ENCODE data around the gene NELFB. TPM values are rescaled to one million over a fixed set of nuclear protein-coding genes. Genes with fewer than 3 reads are reported as not detected.

NELFB gene
- total and polyA plus RNA-seq, 9 of the 15 experiments (the other 6 are each of a cell fraction or from before 2014, with no cell fraction given) = 0.24 to 84.0 (median 29.7) TPM

DNA sequence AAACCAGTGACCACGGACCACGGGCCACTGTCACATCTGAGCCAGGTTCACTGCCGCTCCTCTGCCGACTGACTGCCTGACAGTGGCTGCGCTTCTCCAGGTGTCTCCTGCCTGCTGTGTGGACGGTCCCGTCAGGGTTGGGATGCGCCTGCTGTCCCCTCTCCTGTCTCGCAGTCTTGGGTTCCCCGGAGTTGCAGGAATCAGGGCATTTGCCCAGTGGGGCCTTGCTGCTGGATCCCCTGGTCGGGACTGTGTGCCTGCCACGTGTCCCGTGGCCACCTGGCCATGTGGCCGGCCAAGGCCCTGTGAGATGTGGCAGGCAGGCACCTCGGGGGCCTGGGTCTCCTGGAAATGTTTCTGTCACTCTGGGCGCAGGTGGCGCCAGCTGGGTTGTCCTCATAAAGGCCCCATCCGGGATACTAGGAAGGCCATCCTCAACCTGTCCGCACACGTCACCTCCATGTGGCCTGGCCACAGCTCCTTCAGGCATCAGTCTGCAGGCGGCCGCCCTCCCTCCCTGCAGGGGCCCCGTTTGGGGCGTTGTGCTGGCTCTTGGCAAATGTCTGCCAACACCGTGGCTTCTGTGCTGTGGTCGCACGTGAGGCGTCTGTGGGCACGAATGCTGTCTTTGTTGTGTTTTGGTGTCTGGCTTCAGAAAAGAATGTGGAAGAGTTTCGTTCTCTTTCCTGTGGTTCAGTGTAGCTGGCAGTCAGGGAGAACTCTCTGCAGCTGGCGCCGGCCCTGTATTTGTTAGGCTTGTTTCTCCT, 16.0 kb downstream of the NELFB start:
- H3K4me3 ChIP-seq = no peak overlapping the region
- no peak overlapping the region for H3K27ac ChIP-seq (ENCODE audit: extremely low read depth, low read depth, low read length)
- H3K27me3 ChIP-seq (ENCODE audit: control insufficient read depth in 2 of 2, insufficient read depth in 2 of 2, low read length in 2 of 2) = no peaks in the 10 kb centered on the region
- in situ Hi-C loops (cut with MboI) (no loop called here), intact Hi-C loops (cut with micrococcal nuclease) (no loop called here)
- CTCF ChIA-PET (ENCODE audit: low intra/inter-chr PET ratio) = no interaction called here
- no peak for DNase-seq (ENCODE audit: extremely low read depth in 1 of 4, low spot score in 3 of 4)
- H3K9me1 ChIP-seq (ENCODE audit: control insufficient read depth, insufficient read depth, low read length) = no peaks in the 10 kb centered on the region
- H4K20me1 ChIP-seq (replicated peaks; ENCODE audit: control insufficient read depth, insufficient read depth, low read length) = no peaks in the 10 kb centered on the region
- H2AFZ ChIP-seq (ENCODE audit: low read depth, low read length) = no peak overlapping the region
- FAIRE-seq = no peak
- H3K9ac ChIP-seq (ENCODE audit: insufficient read depth in 1 of 2, low read depth in 2 of 2, low read length in 2 of 2) = peak overlapping the region in 1 of 2 experiments; percentile 61; a peak in 1 of 4 replicates
- H3K36me3 ChIP-seq (ENCODE audit: control insufficient read depth, insufficient read depth, low read length) = peaks cover 65% of the 10 kb centered on the region
- H3K4me1 ChIP-seq (replicated peaks in 1 of 2; ENCODE audit: control insufficient read depth in 2 of 2, insufficient read depth in 2 of 2, low read length in 2 of 2) = peaks cover 26 to 81% of the 10 kb centered on the region in 2 experiments
- TF ChIP-seq MTA2 (IDR thresholded peaks at IDR 0.05; ENCODE audit: low read depth) = no peak
- TF ChIP-seq, protein P1, sequence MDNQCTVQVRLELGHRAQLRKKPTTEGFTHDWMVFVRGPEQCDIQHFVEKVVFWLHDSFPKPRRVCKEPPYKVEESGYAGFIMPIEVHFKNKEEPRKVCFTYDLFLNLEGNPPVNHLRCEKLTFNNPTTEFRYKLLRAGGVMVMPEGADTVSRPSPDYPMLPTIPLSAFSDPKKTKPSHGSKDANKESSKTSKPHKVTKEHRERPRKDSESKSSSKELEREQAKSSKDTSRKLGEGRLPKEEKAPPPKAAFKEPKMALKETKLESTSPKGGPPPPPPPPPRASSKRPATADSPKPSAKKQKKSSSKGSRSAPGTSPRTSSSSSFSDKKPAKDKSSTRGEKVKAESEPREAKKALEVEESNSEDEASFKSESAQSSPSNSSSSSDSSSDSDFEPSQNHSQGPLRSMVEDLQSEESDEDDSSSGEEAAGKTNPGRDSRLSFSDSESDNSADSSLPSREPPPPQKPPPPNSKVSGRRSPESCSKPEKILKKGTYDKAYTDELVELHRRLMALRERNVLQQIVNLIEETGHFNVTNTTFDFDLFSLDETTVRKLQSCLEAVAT (IDR thresholded peaks at IDR 0.05) = no peak
- TF ChIP-seq, protein P2, sequence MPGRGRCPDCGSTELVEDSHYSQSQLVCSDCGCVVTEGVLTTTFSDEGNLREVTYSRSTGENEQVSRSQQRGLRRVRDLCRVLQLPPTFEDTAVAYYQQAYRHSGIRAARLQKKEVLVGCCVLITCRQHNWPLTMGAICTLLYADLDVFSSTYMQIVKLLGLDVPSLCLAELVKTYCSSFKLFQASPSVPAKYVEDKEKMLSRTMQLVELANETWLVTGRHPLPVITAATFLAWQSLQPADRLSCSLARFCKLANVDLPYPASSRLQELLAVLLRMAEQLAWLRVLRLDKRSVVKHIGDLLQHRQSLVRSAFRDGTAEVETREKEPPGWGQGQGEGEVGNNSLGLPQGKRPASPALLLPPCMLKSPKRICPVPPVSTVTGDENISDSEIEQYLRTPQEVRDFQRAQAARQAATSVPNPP (IDR thresholded peaks at IDR 0.05; ENCODE audit: borderline replicate concordance, insufficient read depth, insufficient read length) = no peak
- no peak for TF ChIP-seq ELF1 (tag; IDR thresholded peaks at IDR 0.05)
- TF ChIP-seq, protein P3, sequence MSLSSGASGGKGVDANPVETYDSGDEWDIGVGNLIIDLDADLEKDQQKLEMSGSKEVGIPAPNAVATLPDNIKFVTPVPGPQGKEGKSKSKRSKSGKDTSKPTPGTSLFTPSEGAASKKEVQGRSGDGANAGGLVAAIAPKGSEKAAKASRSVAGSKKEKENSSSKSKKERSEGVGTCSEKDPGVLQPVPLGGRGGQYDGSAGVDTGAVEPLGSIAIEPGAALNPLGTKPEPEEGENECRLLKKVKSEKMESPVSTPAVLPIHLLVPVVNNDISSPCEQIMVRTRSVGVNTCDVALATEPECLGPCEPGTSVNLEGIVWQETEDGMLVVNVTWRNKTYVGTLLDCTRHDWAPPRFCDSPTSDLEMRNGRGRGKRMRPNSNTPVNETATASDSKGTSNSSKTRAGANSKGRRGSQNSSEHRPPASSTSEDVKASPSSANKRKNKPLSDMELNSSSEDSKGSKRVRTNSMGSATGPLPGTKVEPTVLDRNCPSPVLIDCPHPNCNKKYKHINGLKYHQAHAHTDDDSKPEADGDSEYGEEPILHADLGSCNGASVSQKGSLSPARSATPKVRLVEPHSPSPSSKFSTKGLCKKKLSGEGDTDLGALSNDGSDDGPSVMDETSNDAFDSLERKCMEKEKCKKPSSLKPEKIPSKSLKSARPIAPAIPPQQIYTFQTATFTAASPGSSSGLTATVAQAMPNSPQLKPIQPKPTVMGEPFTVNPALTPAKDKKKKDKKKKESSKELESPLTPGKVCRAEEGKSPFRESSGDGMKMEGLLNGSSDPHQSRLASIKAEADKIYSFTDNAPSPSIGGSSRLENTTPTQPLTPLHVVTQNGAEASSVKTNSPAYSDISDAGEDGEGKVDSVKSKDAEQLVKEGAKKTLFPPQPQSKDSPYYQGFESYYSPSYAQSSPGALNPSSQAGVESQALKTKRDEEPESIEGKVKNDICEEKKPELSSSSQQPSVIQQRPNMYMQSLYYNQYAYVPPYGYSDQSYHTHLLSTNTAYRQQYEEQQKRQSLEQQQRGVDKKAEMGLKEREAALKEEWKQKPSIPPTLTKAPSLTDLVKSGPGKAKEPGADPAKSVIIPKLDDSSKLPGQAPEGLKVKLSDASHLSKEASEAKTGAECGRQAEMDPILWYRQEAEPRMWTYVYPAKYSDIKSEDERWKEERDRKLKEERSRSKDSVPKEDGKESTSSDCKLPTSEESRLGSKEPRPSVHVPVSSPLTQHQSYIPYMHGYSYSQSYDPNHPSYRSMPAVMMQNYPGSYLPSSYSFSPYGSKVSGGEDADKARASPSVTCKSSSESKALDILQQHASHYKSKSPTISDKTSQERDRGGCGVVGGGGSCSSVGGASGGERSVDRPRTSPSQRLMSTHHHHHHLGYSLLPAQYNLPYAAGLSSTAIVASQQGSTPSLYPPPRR (CRISPR knock-in tag; IDR thresholded peaks at IDR 0.05; ENCODE audit: borderline replicate concordance) = no peak
- TF ChIP-seq SRSF9 (IDR thresholded peaks at IDR 0.05; ENCODE audit: borderline replicate concordance, low read depth, low read length) = no peak
- peak; percentile 56; the same call in 1 of the 2 replicates for TF ChIP-seq POLR2G (IDR thresholded peaks at IDR 0.05; ENCODE audit: low read depth, low read length)
- no peak overlapping the region for H3K4me2 ChIP-seq (ENCODE audit: insufficient read depth, low read length)
- POLR2A ChIA-PET = interaction anchor here (0.6 kb wide), 1 partner anchor 11 kb away, joined by 3 read pairs; no protein-coding TSS in a partner anchor
- H3K9me3 ChIP-seq (replicated peaks; ENCODE audit: control insufficient read depth, insufficient read depth, low read depth, low read length) = no peaks in the 10 kb centered on the region
- ATAC-seq = no peak
- peaks cover 10% of the 10 kb centered on the region; the same call in 2 of the 3 replicates for H3K79me2 ChIP-seq (ENCODE audit: control insufficient read depth, insufficient read depth, low read length)
- BruUV-seq (replicated peaks) = no TSS peak
- 92% methylated on average over 28 of the region's 32 CpGs for WGBS (ENCODE audit: insufficient coverage, low coverage, missing lambda C conversion rate)
